Fibroblast of skin of back (primary cell): Measurements from ENCODE around the gene CTF1.
"Not testable (repeated sequence)": the region's sequence is repeated elsewhere in the genome, so short reads cannot be mapped to it uniquely, and the experiment has no call there.

Experiments
- DNase-seq: peaks from one replicate; pipeline ENCODE4 v3.0.0-alpha.2; 2013

Gene CTF1

DNA sequence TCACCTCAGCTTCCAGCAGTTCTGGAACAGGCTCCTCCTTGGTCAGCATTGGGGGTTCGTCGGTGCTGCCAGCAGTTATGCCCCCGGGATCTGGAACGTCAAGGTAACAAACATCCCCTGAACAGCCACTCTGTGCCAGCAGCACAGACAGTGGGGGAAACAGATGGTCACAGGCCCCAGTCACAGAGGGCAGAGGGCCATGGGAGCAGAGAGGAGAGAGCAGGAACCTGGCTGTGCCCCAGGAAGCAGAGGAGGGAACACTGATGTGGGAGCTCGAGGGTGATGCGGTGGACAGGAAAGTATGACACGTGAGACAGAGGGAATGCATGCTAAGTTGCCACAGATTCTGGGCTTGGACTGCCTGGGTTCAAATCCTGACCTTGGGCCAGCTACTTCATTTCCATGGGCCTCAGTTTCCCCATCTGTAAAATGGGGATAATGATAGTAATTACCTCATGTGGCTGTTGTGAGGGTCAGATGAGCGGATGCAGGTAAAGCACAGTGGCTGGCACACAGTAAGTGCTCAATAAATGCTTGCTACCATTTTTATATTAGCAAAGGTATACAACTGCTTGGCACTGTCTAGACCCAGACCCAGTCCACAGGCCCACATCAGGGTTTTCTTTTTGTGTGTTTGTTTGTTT is 7.4 kb upstream of the CTF1 start:
- no peak for DNase-seq

GRCh38 chr16:30889721-30890120 is 6.7 kb upstream of the CTF1 start:
- DNase-seq = no peak

GRCh38 chr16:30891043-30891823 is 5.2 kb upstream of the CTF1 start:
- DNase-seq = not testable (repeated sequence)

DNA sequence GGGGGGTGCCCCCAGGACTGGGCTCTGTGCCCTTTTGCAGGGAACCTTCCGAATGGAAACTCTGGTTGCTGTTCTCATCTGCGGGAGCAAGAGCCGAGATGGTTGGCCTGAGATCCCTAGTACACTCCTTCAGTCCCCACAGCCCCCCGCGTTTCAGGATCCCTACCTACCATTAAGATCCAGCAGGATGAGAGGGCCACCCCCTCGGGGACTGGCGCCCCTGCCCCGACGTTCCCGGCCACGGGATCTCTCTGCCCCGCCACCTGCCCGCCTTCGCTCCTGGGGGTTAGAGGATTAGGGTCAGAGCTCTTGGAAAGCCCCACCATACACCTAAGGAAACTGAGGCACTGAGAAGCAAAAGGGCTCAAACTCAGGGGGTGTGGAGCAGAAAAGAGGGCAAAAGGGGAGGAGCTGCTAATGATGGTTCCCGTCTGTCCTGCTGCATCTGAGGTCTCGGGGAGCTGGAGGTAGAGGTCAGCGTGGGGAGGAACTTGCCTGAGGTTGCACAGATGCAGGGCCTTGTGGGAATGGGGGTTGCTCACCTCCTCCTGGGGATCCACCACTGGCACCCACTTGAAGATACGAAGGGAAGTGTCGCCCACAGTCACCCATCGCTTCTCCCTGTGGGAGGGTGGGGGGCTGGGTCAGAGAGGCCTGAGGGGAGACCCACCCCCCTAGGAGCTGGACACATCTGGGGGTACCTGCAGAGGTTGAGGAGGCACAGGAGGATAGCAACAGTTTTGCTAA is 3.6 kb upstream of the CTF1 start:
- DNase-seq = no peak

GRCh38 chr16:30893417-30893743 is 3.0 kb upstream of the CTF1 start:
- no peak for DNase-seq

GRCh38 chr16:30893744-30894539 is 2.5 kb upstream of the CTF1 start, which contains the start of gene BCL7C:
BCL7C (minus strand) TSS chr16:30894077; CDS start chr16:30893944, 133 bp downstream.
- peak; percentile 94 for DNase-seq

GRCh38 chr16:30894540-30895368 is 1.7 kb upstream of the CTF1 start:
- no peak for DNase-seq

- no peak for DNase-seq
These were observed 670 bp upstream of the CTF1 start for GRCh38 chr16:30895627-30896260.

GRCh38 chr16:30896889-30897733 is 697 bp downstream of the CTF1 start:
- DNase-seq = peak; percentile 95

GRCh38 chr16:30899794-30900193 is 3.4 kb downstream of the CTF1 start:
- DNase-seq = no peak

- no peak for DNase-seq
These were observed 4.2 kb downstream of the CTF1 start for GRCh38 chr16:30900588-30900987.

DNA sequence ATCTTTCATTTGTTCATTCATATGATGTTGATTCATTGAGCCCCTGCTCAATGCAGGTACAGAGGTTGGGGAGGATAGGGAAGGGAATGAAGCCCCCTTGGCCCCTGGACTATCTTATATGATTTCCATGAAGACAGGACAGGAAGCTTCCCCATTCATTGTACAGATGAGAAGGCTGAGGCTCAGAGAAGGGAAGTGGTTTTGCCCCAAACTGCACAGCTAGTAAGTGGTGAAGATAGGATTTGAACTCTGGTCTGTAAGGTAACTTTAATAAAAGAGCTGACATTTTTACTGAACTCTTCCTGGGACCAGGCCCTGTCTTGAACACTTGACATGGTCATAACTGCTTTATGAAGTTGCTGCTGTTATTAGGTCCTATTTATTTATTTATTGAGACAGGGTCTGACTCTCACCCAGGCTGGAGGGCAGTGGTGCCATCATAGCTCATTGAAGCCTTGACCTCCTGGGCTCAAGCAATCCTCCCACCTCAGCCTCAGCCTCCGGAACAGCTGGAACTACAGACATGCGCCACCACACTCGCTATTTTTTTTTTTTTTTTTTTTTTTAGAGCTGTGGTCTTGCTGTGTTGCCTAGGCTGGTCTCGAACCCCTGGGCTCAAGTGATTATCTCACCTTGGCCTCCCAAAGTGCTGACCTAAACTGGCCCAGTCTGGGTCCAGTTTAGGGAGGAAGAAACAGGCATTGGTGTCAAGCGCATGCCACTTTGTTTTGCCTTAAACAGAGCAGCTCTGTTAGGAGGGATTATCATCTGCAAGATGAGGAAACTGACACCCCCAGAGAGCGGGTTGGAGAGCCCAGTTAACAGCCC is 5.0 kb downstream of the CTF1 start:
- no peak for DNase-seq

GRCh38 chr16:30902029-30902972 is 5.9 kb downstream of the CTF1 start:
- DNase-seq = peak; percentile 75

DNA sequence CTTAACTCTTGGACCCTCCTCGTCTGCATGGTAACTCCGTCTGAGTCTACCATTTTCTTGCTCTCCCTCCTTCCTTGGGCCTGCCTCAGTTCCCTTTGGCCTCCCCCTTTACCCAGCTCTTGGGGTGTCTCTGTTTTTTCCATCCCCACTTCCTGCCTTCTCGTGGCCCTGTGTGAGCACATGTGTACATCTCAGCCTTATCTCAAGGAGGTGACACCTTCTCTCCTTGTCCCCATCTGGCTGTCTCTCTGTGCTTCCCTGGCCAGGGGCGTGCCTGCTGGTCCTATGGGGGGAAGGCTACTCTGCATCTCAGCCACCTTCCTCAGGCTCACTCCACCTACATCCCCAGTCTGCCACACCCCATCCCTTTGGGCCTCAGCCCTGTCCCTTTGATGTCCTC is 6.6 kb downstream of the CTF1 start:
- DNase-seq = no peak

DNA sequence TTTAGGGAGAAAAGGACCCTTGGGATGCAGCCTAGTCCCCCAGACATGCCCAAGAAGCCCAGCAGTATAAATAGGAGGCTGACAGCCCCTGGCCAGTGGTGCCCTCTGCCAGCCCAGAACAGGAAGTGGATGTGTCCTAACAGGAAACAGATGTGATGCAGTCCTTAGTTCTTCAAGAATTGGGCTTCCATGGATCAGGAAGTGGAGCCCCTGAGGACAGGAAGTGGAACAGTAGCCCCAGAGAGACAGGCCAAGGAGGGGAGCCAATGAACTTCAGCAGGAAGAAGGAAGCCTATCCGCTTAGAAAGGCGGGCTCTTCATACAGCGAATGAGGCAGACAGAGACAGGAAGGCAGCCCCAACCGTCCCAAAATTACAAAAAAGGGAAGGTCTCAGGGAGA is 7.2 kb downstream of the CTF1 start:
- peak; percentile 40 for DNase-seq

DNA sequence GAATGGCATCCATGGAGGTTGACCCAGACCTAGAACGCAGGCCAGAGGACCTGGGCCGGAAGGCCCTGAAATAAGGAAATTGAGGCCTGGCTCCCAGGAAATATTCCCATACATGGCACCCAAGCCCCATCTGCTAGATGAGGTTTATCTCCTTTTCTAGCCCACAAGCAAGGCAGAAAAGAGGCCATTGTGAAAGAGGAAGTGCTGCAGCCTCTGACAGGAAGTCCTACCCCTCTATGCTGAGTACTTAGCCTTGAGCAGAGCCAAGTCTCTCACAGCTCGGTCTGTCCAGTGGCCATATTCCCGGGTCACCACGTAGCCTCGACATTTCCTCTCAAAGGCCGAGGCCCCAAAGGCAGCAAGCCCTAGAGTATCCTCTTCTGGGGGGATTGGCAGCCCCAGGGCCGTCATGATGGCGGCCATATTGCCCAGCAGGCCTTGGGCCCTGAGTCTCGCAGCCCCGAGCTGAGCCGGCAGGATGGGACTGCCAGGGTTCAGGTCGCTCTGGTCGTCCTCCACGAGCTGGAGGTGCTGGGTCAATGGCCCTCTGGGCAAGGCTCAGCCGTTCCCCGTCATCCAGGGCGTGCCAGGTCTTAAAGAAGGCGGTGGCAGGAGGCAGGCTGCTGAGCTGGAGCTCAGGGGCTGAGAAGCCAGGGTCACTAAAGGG is 7.8 kb downstream of the CTF1 start:
- no peak for DNase-seq

DNA sequence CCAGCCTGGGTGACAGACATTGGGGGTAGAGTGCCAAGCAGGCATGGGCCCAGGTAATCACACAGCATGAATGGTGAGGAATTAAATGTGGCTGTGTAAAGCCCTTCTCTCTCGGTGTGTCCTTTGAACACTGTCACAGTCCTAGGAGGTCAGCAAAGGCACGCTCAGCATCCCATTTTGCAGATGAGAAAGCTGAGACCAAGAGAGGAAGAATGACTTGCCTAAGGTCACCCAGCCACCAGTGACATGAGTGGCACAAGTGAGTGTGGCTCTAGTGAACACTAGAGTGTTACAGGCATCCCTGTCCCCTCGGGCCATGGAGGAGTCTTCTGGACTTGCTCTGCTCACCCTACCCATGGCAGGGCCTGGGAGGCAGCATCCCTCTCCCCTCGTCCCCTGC is 10.7 kb downstream of the CTF1 start:
- no peak for DNase-seq
